ENCODE results near the gene NLK. TPM values are rescaled to one million over a fixed set of nuclear protein-coding genes. Genes with fewer than 3 reads are reported as not detected.
"Not testable (repeated sequence)": the region's sequence is repeated elsewhere in the genome, so short reads cannot be mapped to it uniquely, and the experiment has no call there.

Gene NLK
- polyA plus RNA-seq, 10 donors = 6.1 to 11.0 (median 8.8) TPM

- DNase-seq = peak in 1 of 3 donors; percentile 7
These were observed 108.5 kb downstream of the NLK start for GRCh38 chr17:28151001-28151400.

- no peak for DNase-seq
These were observed 111.7 kb downstream of the NLK start for GRCh38 chr17:28154214-28154613.

GRCh38 chr17:28155405-28155804 is 112.9 kb downstream of the NLK start:
- not testable (repeated sequence) for DNase-seq

- DNase-seq = no peak
These were observed 116.5 kb downstream of the NLK start for GRCh38 chr17:28159004-28159403.

- DNase-seq = no peak
These were observed 117.4 kb downstream of the NLK start for GRCh38 chr17:28159924-28160323.

GRCh38 chr17:28160610-28161009 is 118.1 kb downstream of the NLK start:
- no peak for DNase-seq

GRCh38 chr17:28161311-28161710 is 118.8 kb downstream of the NLK start:
- DNase-seq = no peak

- DNase-seq = no peak
These were observed 124.0 kb downstream of the NLK start for GRCh38 chr17:28166478-28166877.

- DNase-seq = no peak
These were observed 127.3 kb downstream of the NLK start for GRCh38 chr17:28169621-28170349.

- no peak for DNase-seq
These were observed 128.3 kb downstream of the NLK start for GRCh38 chr17:28170771-28171170.

GRCh38 chr17:28173031-28173561 is 130.6 kb downstream of the NLK start:
- DNase-seq = no peak

- DNase-seq = no peak
These were observed 131.3 kb downstream of the NLK start for GRCh38 chr17:28173801-28174200.

- DNase-seq = no peak
These were observed 132.0 kb downstream of the NLK start for GRCh38 chr17:28174352-28175046.

- DNase-seq = no peak
These were observed 134.9 kb downstream of the NLK start for GRCh38 chr17:28177351-28177750.

- DNase-seq = no peak
These were observed 136.3 kb downstream of the NLK start for GRCh38 chr17:28178800-28179199.

GRCh38 chr17:28180449-28180848 is 138.0 kb downstream of the NLK start:
- DNase-seq = no peak

GRCh38 chr17:28181568-28181967 is 139.1 kb downstream of the NLK start:
- no peak for DNase-seq

GRCh38 chr17:28182559-28182958 is 140.1 kb downstream of the NLK start:
- no peak for DNase-seq

- no peak for DNase-seq
These were observed 143.2 kb downstream of the NLK start for GRCh38 chr17:28185658-28186057.

- not testable (repeated sequence) for DNase-seq
These were observed 144.0 kb downstream of the NLK start for GRCh38 chr17:28186472-28186871.

- DNase-seq = no peak
These were observed 145.5 kb downstream of the NLK start for GRCh38 chr17:28187931-28188330.

- DNase-seq = no peak
These were observed 146.4 kb downstream of the NLK start for GRCh38 chr17:28188841-28189263.

GRCh38 chr17:28189667-28190066 is 147.2 kb downstream of the NLK start:
- DNase-seq = no peak

All from muscle of back (tissue), 11 donors.